Type B pancreatic cell (in vitro differentiated cells): ENCODE data around the gene CENPK. TPM values are rescaled to one million over a fixed set of nuclear protein-coding genes. Genes with fewer than 3 reads are reported as not detected.
"Not testable (repeated sequence)": the region's sequence is repeated elsewhere in the genome, so short reads cannot be mapped to it uniquely, and the experiment has no call there.

Source experiments
- DNase-seq: peaks from one replicate; pipeline ENCODE4 v3.0.0; 2021; ENCODE audit warnings: mixed read lengths; ENCODE audit not compliant: unreplicated experiment; ENCODE audit errors: extremely low spot score
- H3K27ac Mint-ChIP-seq: 2 replicates; pipeline ENCODE4 v1.8.0; 2021; ENCODE audit warnings: mild to moderate bottlenecking, mixed read lengths
- H3K27me3 Mint-ChIP-seq: 2 replicates; pipeline ENCODE4 v1.8.0; 2021; ENCODE audit warnings: mixed read lengths
- H3K36me3 Mint-ChIP-seq: 2 replicates; pipeline ENCODE4 v1.8.0; 2021; ENCODE audit warnings: mixed read lengths
- H3K4me1 Mint-ChIP-seq: one replicate; pipeline ENCODE4 v1.8.0; 2021; ENCODE audit warnings: mixed read lengths; ENCODE audit not compliant: unreplicated experiment
- H3K4me3 Mint-ChIP-seq: 2 replicates; pipeline ENCODE4 v1.8.0; 2021; ENCODE audit warnings: mild to moderate bottlenecking, mixed read lengths
- H3K9me3 Mint-ChIP-seq: 2 replicates; pipeline ENCODE4 v1.8.0; 2021; ENCODE audit warnings: mixed read lengths
- long read RNA-seq: library from polyadenylated mRNA; unstranded; transcript quantifications from one replicate; pipeline ENCODE4 v2.0.0, GENCODE V29; 2020
- total RNA-seq: library from RNA; stranded (reverse); gene quantifications from 2 replicates; pipeline ENCODE4 v1.2.1, GENCODE V29; 2021; ENCODE audit warnings: low replicate concordance
- TF ChIP-seq, protein P1 (sequence below): fragments of 200-600 bp; sonication (generic); conservative IDR thresholded peaks from 2 replicates; pipeline ENCODE4 v1.5.0; 2021; ENCODE audit warnings: antibody characterized with exemption, mild to moderate bottlenecking

CENPK gene, protein sequence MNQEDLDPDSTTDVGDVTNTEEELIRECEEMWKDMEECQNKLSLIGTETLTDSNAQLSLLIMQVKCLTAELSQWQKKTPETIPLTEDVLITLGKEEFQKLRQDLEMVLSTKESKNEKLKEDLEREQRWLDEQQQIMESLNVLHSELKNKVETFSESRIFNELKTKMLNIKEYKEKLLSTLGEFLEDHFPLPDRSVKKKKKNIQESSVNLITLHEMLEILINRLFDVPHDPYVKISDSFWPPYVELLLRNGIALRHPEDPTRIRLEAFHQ
- total RNA-seq, result 17.6 and 36.9 TPM in 2 replicates
- long read RNA-seq, transcript CENPK-202 (11 exons, 1,734 nt), result major isoform, 11 of 50 reads
- long read RNA-seq, transcript CENPK-215 (11 exons, 1,697 nt), result minor isoform, 9 of 50 reads
- long read RNA-seq, partial matches to known transcripts, result 8 of 50 reads
- long read RNA-seq, other reads (novel, unspliced or antisense), result 18 of 50 reads

DNA sequence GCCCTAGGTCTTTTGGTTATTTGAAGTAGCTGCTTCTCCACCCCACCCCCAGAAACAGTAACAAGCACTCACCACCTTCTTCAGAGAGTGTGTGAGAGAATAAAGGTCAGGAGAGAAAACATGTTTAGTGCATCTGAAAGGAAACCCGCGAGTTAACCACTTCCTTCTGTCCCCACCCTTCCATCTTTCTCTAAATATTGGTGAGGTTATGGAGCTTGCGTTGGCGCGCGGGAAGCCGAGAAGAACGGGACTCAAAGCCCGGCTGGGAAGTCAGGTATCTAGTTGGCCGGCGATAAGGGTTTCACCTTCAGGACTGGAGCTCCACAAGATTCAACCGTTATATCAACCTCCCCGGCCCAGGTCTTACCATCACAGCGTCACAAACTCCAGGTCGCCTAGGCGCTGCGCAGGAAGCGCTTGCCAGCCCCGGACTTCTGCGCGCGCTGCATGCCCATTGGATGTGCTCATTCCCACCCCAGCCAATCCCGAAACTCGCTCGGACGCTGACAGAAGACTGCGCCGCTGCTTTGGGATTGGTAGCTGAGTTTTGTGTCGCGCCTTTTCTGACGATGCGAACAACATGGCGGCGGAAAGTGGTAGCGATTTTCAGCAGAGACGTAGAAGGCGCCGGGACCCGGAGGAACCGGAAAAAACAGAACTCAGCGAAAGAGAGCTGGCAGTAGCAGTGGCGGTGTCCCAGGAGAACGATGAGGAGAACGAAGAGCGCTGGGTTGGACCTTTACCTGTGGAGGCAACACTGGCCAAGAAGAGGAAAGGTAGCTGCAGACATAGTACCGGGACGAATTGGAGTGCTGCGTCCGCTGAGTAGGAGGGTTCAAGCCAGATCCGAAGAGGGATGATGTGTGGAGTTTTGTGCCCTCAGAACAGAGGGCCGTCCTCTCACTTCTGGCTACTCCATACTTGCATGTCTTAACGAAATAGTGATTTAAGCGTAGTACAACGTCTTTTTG is at the start of gene CENPK, which contains the start of gene PPWD1:
CENPK (minus strand) TSS at position 438 of the 971 bp plus-strand sequence. CDS start 8,261 bp downstream, outside the sequence.
PPWD1 (plus strand) TSS at position 566 of the 971 bp plus-strand sequence; CDS start at position 581, 15 bp downstream.
- peak; percentile 92 for DNase-seq
- peaks cover 33% of the 10 kb centered on the region for H3K4me1 Mint-ChIP-seq
- TF ChIP-seq, protein P1, sequence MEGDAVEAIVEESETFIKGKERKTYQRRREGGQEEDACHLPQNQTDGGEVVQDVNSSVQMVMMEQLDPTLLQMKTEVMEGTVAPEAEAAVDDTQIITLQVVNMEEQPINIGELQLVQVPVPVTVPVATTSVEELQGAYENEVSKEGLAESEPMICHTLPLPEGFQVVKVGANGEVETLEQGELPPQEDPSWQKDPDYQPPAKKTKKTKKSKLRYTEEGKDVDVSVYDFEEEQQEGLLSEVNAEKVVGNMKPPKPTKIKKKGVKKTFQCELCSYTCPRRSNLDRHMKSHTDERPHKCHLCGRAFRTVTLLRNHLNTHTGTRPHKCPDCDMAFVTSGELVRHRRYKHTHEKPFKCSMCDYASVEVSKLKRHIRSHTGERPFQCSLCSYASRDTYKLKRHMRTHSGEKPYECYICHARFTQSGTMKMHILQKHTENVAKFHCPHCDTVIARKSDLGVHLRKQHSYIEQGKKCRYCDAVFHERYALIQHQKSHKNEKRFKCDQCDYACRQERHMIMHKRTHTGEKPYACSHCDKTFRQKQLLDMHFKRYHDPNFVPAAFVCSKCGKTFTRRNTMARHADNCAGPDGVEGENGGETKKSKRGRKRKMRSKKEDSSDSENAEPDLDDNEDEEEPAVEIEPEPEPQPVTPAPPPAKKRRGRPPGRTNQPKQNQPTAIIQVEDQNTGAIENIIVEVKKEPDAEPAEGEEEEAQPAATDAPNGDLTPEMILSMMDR, result no peak
- peaks cover 3% of the 10 kb centered on the region for H3K36me3 Mint-ChIP-seq
- no peaks in the 10 kb centered on the region for H3K27me3 Mint-ChIP-seq
- peak within 1 kb of the TSS; percentile 98 for H3K4me3 Mint-ChIP-seq
- H3K9me3 Mint-ChIP-seq, result no peaks in the 10 kb centered on the region
- peak within 1 kb of the TSS; percentile 98 for H3K27ac Mint-ChIP-seq

DNA sequence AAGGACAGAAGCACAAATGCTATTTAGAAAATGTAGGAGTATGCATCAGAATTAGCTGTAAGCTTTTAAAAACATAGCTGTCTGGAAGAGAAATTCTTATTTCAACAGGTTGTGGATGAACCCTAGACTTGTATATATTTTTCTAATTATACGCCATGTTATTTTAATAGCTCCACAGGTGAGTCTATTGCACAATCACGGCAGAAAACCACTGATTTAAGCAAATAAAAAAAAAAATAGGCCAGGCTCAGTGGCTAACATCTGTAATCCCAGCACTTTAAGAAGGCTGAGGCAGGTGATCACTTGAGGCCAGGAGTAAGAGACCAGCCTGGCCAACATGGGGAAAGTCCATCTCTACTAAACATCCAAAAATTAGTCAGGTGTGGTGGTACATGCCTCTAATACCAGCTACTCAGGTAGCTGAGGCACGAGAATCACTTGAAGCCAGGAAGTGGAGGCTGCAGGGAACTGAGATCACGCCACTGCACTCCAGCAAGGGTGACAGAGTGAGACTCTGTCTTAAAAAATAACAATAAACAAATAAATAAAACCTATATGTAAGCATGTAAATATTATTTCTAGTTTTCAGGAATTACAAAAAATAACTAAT is 49.4 kb upstream of the CENPK start:
- no peaks in the 10 kb centered on the region for H3K27me3 Mint-ChIP-seq
- H3K4me1 Mint-ChIP-seq, result no peaks in the 10 kb centered on the region
- DNase-seq, result no peak
- TF ChIP-seq, protein P1, result no peak
- no peaks in the 10 kb centered on the region for H3K9me3 Mint-ChIP-seq
- no peak overlapping the region for H3K4me3 Mint-ChIP-seq
- peaks cover 19% of the 10 kb centered on the region for H3K36me3 Mint-ChIP-seq
- peak overlapping the region; percentile 42 for H3K27ac Mint-ChIP-seq

DNA sequence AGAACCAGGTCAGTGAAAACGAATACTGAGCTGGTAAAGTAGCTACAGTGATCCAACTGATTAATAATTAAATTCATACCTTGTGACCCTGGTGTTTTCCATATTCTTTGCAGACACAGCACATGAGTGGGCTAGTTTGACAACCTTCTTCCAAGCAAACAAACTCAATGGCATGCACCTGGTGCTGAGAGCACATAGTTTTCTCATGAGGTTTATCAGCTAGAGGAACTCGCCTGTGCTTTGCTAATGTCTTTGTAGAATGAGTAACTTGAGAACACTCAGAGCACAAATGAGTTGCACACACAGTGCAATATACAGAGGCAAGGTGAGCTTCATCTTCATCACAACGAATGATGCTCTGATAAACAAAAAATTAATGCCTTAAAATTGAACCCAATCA is 48.6 kb upstream of the CENPK start:
- Mint-ChIP-seq H3K27me3 (no peaks in the 10 kb centered on the region), H3K36me3 (peaks cover 22% of the 10 kb centered on the region), H3K27ac (peak overlapping the region; percentile 42), H3K4me1 (no peaks in the 10 kb centered on the region), H3K4me3 (peak overlapping the region; percentile 15), H3K9me3 (no peaks in the 10 kb centered on the region)
- TF ChIP-seq, protein P1, result no peak
- no peak for DNase-seq

DNA sequence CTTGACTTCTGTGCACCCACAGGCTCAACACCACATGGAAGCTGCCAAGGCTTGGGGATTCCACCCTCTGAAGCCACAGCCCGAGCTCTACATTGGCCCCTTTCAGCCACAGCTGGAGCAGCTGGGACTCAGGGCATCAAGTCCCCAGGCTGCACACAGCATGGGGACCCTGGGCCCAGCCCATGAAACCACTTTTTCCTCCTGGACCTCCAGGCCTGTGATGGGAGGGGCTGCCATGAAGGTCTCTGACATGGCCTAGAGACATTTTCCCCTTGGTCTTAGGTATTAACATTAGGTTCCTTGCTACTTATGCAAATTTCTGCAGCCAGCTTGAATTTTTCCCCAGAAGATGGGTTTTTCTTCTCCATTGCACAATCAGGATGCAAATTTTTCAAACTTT is 38.8 kb upstream of the CENPK start:
- not testable (repeated sequence) for H3K27me3 Mint-ChIP-seq, DNase-seq, H3K4me3 Mint-ChIP-seq, H3K27ac Mint-ChIP-seq, H3K4me1 Mint-ChIP-seq
- H3K9me3 Mint-ChIP-seq, result peaks cover 20% of the 10 kb centered on the region
- H3K36me3 Mint-ChIP-seq, result peaks cover 59% of the 10 kb centered on the region

DNA sequence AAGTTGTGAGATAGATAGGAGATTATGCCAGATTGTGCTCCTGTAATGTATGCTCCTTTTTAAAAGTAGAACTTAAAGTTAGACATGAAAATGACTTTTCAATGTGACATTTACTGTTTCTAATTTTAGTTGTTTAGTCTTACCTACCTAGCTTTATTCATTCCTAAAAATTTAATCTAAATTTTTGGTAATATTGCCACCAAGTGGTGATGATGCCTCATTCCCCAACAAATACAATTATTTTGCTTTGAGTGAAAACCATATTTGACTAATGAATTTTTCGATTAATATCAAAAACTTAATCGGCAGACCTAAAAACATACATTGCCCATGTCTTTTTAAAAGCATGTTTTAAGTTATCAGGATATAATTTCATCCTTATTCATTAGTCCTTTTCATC is 25.7 kb upstream of the CENPK start:
- TF ChIP-seq, protein P1, result peak; percentile 28
- Mint-ChIP-seq H3K27me3 (no peaks in the 10 kb centered on the region), H3K27ac (no peak overlapping the region), H3K4me1 (no peaks in the 10 kb centered on the region), H3K36me3 (peaks cover 18% of the 10 kb centered on the region), H3K9me3 (no peaks in the 10 kb centered on the region), H3K4me3 (no peak overlapping the region)
- DNase-seq, result no peak
